ENCODE measurements around the gene ASPSCR1.
"Not testable (repeated sequence)": the region's sequence is repeated elsewhere in the genome, so short reads cannot be mapped to it uniquely, and the experiment has no call there.

The ASPSCR1 gene

GRCh38 chr17:82038796-82039409, 61.5 kb downstream of the ASPSCR1 start:
- WGBS (ENCODE audit: insufficient coverage) = 91% methylated on average over 10 of the region's 16 CpGs
- DNase-seq; POLR2A ChIA-PET; H3K27ac ChIP-seq (ENCODE audit: insufficient read depth in 1 of 2, low read depth in 1 of 2, low read length in 2 of 2, poor library complexity in 1 of 2, severe bottlenecking in 2 of 2); H3K27me3 ChIP-seq (replicated peaks in 2 of 5; ENCODE audit: control insufficient read depth in 4 of 5, insufficient read depth in 5 of 5, low read length in 4 of 5); H3K9me3 ChIP-seq (ENCODE audit: control extremely low read depth in 1 of 5, control insufficient read depth in 4 of 5, insufficient read depth in 2 of 5, low read depth in 1 of 5, low read length in 4 of 5); H3K4me3 ChIP-seq (ENCODE audit: control insufficient read depth in 1 of 7, extremely low read depth in 1 of 7, insufficient read depth in 4 of 7, low read depth in 2 of 7, low read length in 6 of 7): not testable (repeated sequence)
- CTCF ChIA-PET = interaction anchor here (0.8 to 1.1 kb wide), 3 partner anchors 9 to 27 kb away, joined by 3 to 4 read pairs (median 3); no protein-coding TSS in a partner anchor
- H3K4me1 ChIP-seq (ENCODE audit: control extremely low read depth in 1 of 4, control insufficient read depth in 4 of 4, insufficient read depth in 4 of 4, low read length in 3 of 4) = peaks cover 0 to 17% (median 15%) of the 10 kb centered on the region in 4 experiments
- H3K36me3 ChIP-seq (ENCODE audit: control insufficient read depth in 4 of 4, insufficient read depth in 4 of 4, low read length in 3 of 4) = peaks cover 0 to 14% (median 2%) of the 10 kb centered on the region in 4 experiments

GRCh38 chr17:82039695-82040299, 62.4 kb downstream of the ASPSCR1 start:
- H3K27ac ChIP-seq (ENCODE audit: insufficient read depth in 1 of 2, low read depth in 1 of 2, low read length in 2 of 2, poor library complexity in 1 of 2, severe bottlenecking in 2 of 2) = no peak overlapping the region
- H3K4me3 ChIP-seq (ENCODE audit: control insufficient read depth in 1 of 7, extremely low read depth in 1 of 7, insufficient read depth in 4 of 7, low read depth in 2 of 7, low read length in 6 of 7) = no peak overlapping the region
- no peaks in the 10 kb centered on the region for H3K27me3 ChIP-seq (replicated peaks in 2 of 5; ENCODE audit: control insufficient read depth in 4 of 5, insufficient read depth in 5 of 5, low read length in 4 of 5)
- peaks cover 0 to 14% (median 0%) of the 10 kb centered on the region in 4 experiments for H3K36me3 ChIP-seq (ENCODE audit: control insufficient read depth in 4 of 4, insufficient read depth in 4 of 4, low read length in 3 of 4)
- no peak for DNase-seq
- CTCF ChIA-PET = interaction anchor here (0.6 to 2.6 kb wide), 3 partner anchors 9 to 432 kb away, joined by 3 to 7 read pairs (median 3); partner anchors contain the start of gene RAC3
- POLR2A ChIA-PET = no interaction called here
- WGBS (ENCODE audit: insufficient coverage) = 91% methylated on average over 8 of the region's 8 CpGs
- no peaks in the 10 kb centered on the region for H3K9me3 ChIP-seq (ENCODE audit: control extremely low read depth in 1 of 5, control insufficient read depth in 4 of 5, insufficient read depth in 2 of 5, low read depth in 1 of 5, low read length in 4 of 5)
- H3K4me1 ChIP-seq (ENCODE audit: control extremely low read depth in 1 of 4, control insufficient read depth in 4 of 4, insufficient read depth in 4 of 4, low read length in 3 of 4) = peaks cover 0 to 17% (median 15%) of the 10 kb centered on the region in 4 experiments

GRCh38 chr17:82041144-82041814, 63.9 kb downstream of the ASPSCR1 start:
- H3K27me3 ChIP-seq (replicated peaks in 2 of 5; ENCODE audit: control insufficient read depth in 4 of 5, insufficient read depth in 5 of 5, low read length in 4 of 5) = no peaks in the 10 kb centered on the region
- 82% methylated on average over 10 of the region's 17 CpGs for WGBS (ENCODE audit: insufficient coverage)
- H3K4me1 ChIP-seq (ENCODE audit: control extremely low read depth in 1 of 4, control insufficient read depth in 4 of 4, insufficient read depth in 4 of 4, low read length in 3 of 4) = peaks cover 0 to 14% (median 13%) of the 10 kb centered on the region in 4 experiments
- H3K27ac ChIP-seq (ENCODE audit: insufficient read depth in 1 of 2, low read depth in 1 of 2, low read length in 2 of 2, poor library complexity in 1 of 2, severe bottlenecking in 2 of 2) = no peak overlapping the region
- ChIA-PET POLR2A (no interaction called here), CTCF (interaction anchor here (1.0 to 2.6 kb wide), 3 partner anchors 11 to 82 kb away, joined by 3 to 7 read pairs (median 3); partner anchors contain the start of gene RAC3)
- no peaks in the 10 kb centered on the region for H3K9me3 ChIP-seq (ENCODE audit: control extremely low read depth in 1 of 5, control insufficient read depth in 4 of 5, insufficient read depth in 2 of 5, low read depth in 1 of 5, low read length in 4 of 5)
- no peaks in the 10 kb centered on the region for H3K36me3 ChIP-seq (ENCODE audit: control insufficient read depth in 4 of 4, insufficient read depth in 4 of 4, low read length in 3 of 4)
- DNase-seq = no peak
- H3K4me3 ChIP-seq (ENCODE audit: control insufficient read depth in 1 of 7, extremely low read depth in 1 of 7, insufficient read depth in 4 of 7, low read depth in 2 of 7, low read length in 6 of 7) = no peak overlapping the region

- DNase-seq = no peak
- Histone ChIP-seq H3K36me3 (ENCODE audit: control insufficient read depth in 4 of 4, insufficient read depth in 4 of 4, low read length in 3 of 4) (peaks cover 0 to 10% (median 6%) of the 10 kb centered on the region in 4 experiments), H3K27ac (ENCODE audit: insufficient read depth in 1 of 2, low read depth in 1 of 2, low read length in 2 of 2, poor library complexity in 1 of 2, severe bottlenecking in 2 of 2) (no peak overlapping the region), H3K4me3 (ENCODE audit: control insufficient read depth in 1 of 7, extremely low read depth in 1 of 7, insufficient read depth in 4 of 7, low read depth in 2 of 7, low read length in 6 of 7) (no peak overlapping the region), H3K4me1 (ENCODE audit: control extremely low read depth in 1 of 4, control insufficient read depth in 4 of 4, insufficient read depth in 4 of 4, low read length in 3 of 4) (peaks cover 0 to 7% (median 5%) of the 10 kb centered on the region in 4 experiments), H3K27me3 (replicated peaks in 2 of 5; ENCODE audit: control insufficient read depth in 4 of 5, insufficient read depth in 5 of 5, low read length in 4 of 5) (no peaks in the 10 kb centered on the region), H3K9me3 (ENCODE audit: control extremely low read depth in 1 of 5, control insufficient read depth in 4 of 5, insufficient read depth in 2 of 5, low read depth in 1 of 5, low read length in 4 of 5) (no peaks in the 10 kb centered on the region)
- WGBS (ENCODE audit: insufficient coverage) = 86% methylated on average over 4 of the region's 9 CpGs
- ChIA-PET CTCF (interaction anchor here (1.0 to 2.6 kb wide), 2 partner anchors 12 to 79 kb away, joined by 3 to 7 read pairs; partner anchors contain the start of gene RAC3), POLR2A (no interaction called here)
Observed at GRCh38 chr17:82042649-82043048, 65.2 kb downstream of the ASPSCR1 start.

GRCh38 chr17:82043507-82043906, 66.1 kb downstream of the ASPSCR1 start:
- Histone ChIP-seq H3K36me3 (ENCODE audit: control insufficient read depth in 4 of 4, insufficient read depth in 4 of 4, low read length in 3 of 4) (peaks cover 0 to 19% (median 10%) of the 10 kb centered on the region in 4 experiments), H3K27ac (ENCODE audit: insufficient read depth in 1 of 2, low read depth in 1 of 2, low read length in 2 of 2, poor library complexity in 1 of 2, severe bottlenecking in 2 of 2) (no peak overlapping the region), H3K27me3 (replicated peaks in 2 of 5; ENCODE audit: control insufficient read depth in 4 of 5, insufficient read depth in 5 of 5, low read length in 4 of 5) (no peaks in the 10 kb centered on the region), H3K4me3 (ENCODE audit: control insufficient read depth in 1 of 7, extremely low read depth in 1 of 7, insufficient read depth in 4 of 7, low read depth in 2 of 7, low read length in 6 of 7) (no peak overlapping the region), H3K9me3 (ENCODE audit: control extremely low read depth in 1 of 5, control insufficient read depth in 4 of 5, insufficient read depth in 2 of 5, low read depth in 1 of 5, low read length in 4 of 5) (no peaks in the 10 kb centered on the region), H3K4me1 (ENCODE audit: control extremely low read depth in 1 of 4, control insufficient read depth in 4 of 4, insufficient read depth in 4 of 4, low read length in 3 of 4) (peaks cover 0 to 2% (median 0%) of the 10 kb centered on the region in 4 experiments)
- ChIA-PET CTCF (interaction anchor here (0.8 kb wide), 1 partner anchor 19 kb away, joined by 3 read pairs; no protein-coding TSS in a partner anchor), POLR2A (no interaction called here)
- no peak for DNase-seq
- WGBS (ENCODE audit: insufficient coverage) = 88% methylated on average over 14 of the region's 16 CpGs

DNA sequence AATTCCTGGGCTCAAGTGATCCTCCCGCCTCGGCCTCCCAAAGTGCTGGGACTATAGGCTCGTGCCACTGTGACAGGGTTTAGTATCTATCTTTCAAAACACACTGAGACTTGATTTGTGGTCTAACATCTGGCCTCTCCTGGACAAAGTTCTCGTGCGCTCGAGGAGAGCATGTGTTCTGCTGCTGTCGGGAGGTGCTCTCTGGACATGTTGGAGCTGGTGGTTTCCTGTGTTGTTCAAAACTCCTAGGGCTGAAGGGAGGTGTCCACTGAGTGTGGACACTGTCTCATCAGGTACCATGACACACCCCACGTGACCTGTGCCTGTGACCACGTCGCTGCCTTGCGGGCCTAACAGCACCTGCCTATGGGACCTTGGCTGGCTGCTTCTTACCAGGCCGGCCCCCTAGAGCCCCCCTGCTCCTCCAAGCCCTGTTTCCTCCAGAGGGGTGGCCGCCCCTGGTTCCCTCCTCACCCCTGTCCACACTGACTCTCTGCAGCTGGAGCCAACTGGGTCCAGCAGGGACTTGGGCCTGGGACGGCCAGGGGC, 68.6 kb downstream of the ASPSCR1 start:
- ChIA-PET CTCF (no interaction called here), POLR2A (no interaction called here)
- Histone ChIP-seq H3K4me1 (ENCODE audit: control extremely low read depth in 1 of 4, control insufficient read depth in 4 of 4, insufficient read depth in 4 of 4, low read length in 3 of 4) (peaks cover 0 to 11% (median 8%) of the 10 kb centered on the region in 4 experiments), H3K9me3 (ENCODE audit: control extremely low read depth in 1 of 5, control insufficient read depth in 4 of 5, insufficient read depth in 2 of 5, low read depth in 1 of 5, low read length in 4 of 5) (no peaks in the 10 kb centered on the region), H3K27ac (ENCODE audit: insufficient read depth in 1 of 2, low read depth in 1 of 2, low read length in 2 of 2, poor library complexity in 1 of 2, severe bottlenecking in 2 of 2) (no peak overlapping the region), H3K27me3 (replicated peaks in 2 of 5; ENCODE audit: control insufficient read depth in 4 of 5, insufficient read depth in 5 of 5, low read length in 4 of 5) (no peaks in the 10 kb centered on the region), H3K36me3 (ENCODE audit: control insufficient read depth in 4 of 4, insufficient read depth in 4 of 4, low read length in 3 of 4) (peaks cover 0 to 30% (median 19%) of the 10 kb centered on the region in 4 experiments), H3K4me3 (ENCODE audit: control insufficient read depth in 1 of 7, extremely low read depth in 1 of 7, insufficient read depth in 4 of 7, low read depth in 2 of 7, low read length in 6 of 7) (no peak overlapping the region)
- 97% methylated on average over 13 of the region's 14 CpGs for WGBS (ENCODE audit: insufficient coverage)
- DNase-seq = no peak

Data from common myeloid progenitor, CD34-positive (primary cell).